Natural killer cell (primary cell): ENCODE data around the gene F12. TPM values are rescaled to one million over a fixed set of nuclear protein-coding genes. Genes with fewer than 3 reads are reported as not detected.
A peak's percentile ranks its signal among the peaks of the same experiment; 100 is the strongest.

Experiments
- ATAC-seq, 3 donors: fragments of 150-1000 bp in 2 of 3; fragments of 200-7000 bp in 1 of 3; cut with Tn5 transposase; 1 replicate in 1 of 3; 2 replicates in 2 of 3; pipeline ENCODE4 v1.10.0; 2021; ENCODE audit warnings: mild to moderate bottlenecking in 2 of 3, moderate library complexity in 2 of 3
- DNase-seq, 2 donors: peaks; one replicate each; pipeline versions ENCODE4 v3.0.0 to v3.0.0-alpha.2; 2013 to 2021; ENCODE audit warnings: mixed read lengths in 1 of 2
- H3K27ac ChIP-seq: one replicate; pipeline ENCODE4 v1.5.1; 2013; ENCODE audit warnings: mild to moderate bottlenecking, low read length
- H3K27me3 ChIP-seq: one replicate; pipeline ENCODE4 v1.6.1; 2013; ENCODE audit warnings: low read length; ENCODE audit not compliant: control insufficient read depth, insufficient read depth
- H3K36me3 ChIP-seq: one replicate; pipeline ENCODE4 v1.6.1; 2013; ENCODE audit warnings: low read length; ENCODE audit not compliant: control insufficient read depth, insufficient read depth
- H3K4me1 ChIP-seq: one replicate; pipeline ENCODE4 v1.6.1; 2013; ENCODE audit warnings: low read length; ENCODE audit not compliant: control insufficient read depth, insufficient read depth
- H3K4me3 ChIP-seq: one replicate; pipeline ENCODE4 v1.5.1; 2013; ENCODE audit warnings: low read length
- H3K9me3 ChIP-seq: one replicate; pipeline ENCODE4 v1.6.1; 2013; ENCODE audit warnings: low read length; ENCODE audit not compliant: control insufficient read depth, insufficient read depth
- H3K27ac Mint-ChIP-seq, 2 donors: one replicate each; pipeline ENCODE4 v1.8.0; 2022; ENCODE audit warnings: mild to moderate bottlenecking in 2 of 2, mixed read lengths in 2 of 2, moderate library complexity in 1 of 2
- H3K27me3 Mint-ChIP-seq, 2 donors: one replicate each; pipeline ENCODE4 v1.8.0; 2022; ENCODE audit warnings: low read depth in 2 of 2, mixed read lengths in 2 of 2
- H3K36me3 Mint-ChIP-seq: one replicate; pipeline ENCODE4 v1.8.0; 2022; ENCODE audit warnings: mixed read lengths
- H3K4me1 Mint-ChIP-seq, 2 donors: one replicate each; pipeline ENCODE4 v1.8.0; 2022; ENCODE audit warnings: mixed read lengths in 2 of 2
- H3K4me3 Mint-ChIP-seq: one replicate; pipeline ENCODE4 v1.8.0; 2022; ENCODE audit warnings: mild to moderate bottlenecking, moderate library complexity, mixed read lengths
- H3K9me3 Mint-ChIP-seq, 2 donors: one replicate each; pipeline ENCODE4 v1.8.0; 2022; ENCODE audit warnings: mixed read lengths in 2 of 2
- WGBS: methylation state at CpG from one replicate; pipeline ENCODE4 v1.1.7; 2013; ENCODE audit warnings: missing lambda C conversion rate; ENCODE audit not compliant: insufficient coverage; 5-methylcytosine and 5-hydroxymethylcytosine counted together
- intact Hi-C: fragments of 100-400 bp; cut with micrococcal nuclease; formaldehyde crosslinking; loops from one replicate; pipeline ENCODE4 v1.14.2; 2022
- total RNA-seq, 4 donors: library from RNA; stranded (reverse); fragments of 120-200 nt in 1 of 4; gene quantifications; one replicate each; pipeline versions ENCODE4 v1.2.3 to v1.2.4, GENCODE V29; 2013 to 2022
- TF ChIP-seq, protein P1 (sequence below): fragments of 200-600 bp; IDR thresholded peaks from one replicate; pipeline ENCODE4 v1.8.0; 2022; ENCODE audit warnings: antibody characterized with exemption

Gene F12
- total RNA-seq, 3 donors from 2014 or later (not counting 1 experiment from before 2014, with no cell fraction given): 0.66 to 1.7 (median 0.93) TPM

DNA sequence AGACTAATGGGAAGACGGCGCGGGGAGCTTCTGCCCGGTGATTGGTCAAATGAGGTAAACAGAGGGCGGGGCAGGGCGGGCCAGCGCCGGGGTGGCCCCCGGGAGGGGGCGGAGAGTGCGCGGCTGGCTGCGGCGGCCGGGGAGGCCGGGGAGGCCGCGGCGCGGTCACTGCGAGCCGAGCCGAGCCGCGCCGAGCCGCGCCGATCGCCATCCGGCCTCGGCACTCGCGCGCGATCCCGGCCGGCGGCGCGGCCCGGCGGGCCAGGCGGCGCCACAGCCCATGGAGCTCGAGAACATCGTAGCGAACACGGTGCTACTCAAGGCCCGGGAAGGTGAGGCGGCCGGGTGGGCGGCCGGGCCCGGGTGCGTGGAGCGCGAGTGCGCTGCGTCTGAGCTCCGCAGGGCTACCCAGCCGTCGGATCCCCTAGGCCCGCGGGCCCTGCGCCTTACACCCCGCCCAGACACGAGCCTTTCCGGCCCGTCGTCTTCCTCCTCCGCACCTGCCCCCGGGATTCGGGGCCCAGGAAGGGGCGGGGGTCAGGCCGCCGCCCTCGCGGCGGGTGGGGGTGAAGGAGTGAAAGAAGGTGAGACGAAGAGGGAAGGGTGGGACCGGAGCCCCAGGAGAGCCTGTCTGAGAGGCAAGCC lies 17.3 kb upstream of the F12 start, which contains the start of gene GRK6:
Gene GRK6 (plus strand): TSS at position 111 of the 645 bp plus-strand sequence. CDS start 170 bp downstream, at position 281.
- Mint-ChIP-seq H3K9me3 (no peaks in the 10 kb centered on the region), H3K27ac (peak within 1 kb of the TSS; percentile 94 to 99), H3K4me3 (peak within 1 kb of the TSS; percentile 98), H3K27me3 (no peaks in the 10 kb centered on the region), H3K36me3 (no peaks in the 10 kb centered on the region), H3K4me1 (peaks cover 61 to 71% of the 10 kb centered on the region in 2 donors)
- DNase-seq (peak in 1 of 2 donors; percentile 81), ATAC-seq (peak; percentile 2 to 4 (median 3))
- TF ChIP-seq, protein P1, sequence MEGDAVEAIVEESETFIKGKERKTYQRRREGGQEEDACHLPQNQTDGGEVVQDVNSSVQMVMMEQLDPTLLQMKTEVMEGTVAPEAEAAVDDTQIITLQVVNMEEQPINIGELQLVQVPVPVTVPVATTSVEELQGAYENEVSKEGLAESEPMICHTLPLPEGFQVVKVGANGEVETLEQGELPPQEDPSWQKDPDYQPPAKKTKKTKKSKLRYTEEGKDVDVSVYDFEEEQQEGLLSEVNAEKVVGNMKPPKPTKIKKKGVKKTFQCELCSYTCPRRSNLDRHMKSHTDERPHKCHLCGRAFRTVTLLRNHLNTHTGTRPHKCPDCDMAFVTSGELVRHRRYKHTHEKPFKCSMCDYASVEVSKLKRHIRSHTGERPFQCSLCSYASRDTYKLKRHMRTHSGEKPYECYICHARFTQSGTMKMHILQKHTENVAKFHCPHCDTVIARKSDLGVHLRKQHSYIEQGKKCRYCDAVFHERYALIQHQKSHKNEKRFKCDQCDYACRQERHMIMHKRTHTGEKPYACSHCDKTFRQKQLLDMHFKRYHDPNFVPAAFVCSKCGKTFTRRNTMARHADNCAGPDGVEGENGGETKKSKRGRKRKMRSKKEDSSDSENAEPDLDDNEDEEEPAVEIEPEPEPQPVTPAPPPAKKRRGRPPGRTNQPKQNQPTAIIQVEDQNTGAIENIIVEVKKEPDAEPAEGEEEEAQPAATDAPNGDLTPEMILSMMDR: no peak
- peak within 1 kb of the TSS; percentile 93 for H3K27ac ChIP-seq
- no peaks in the 10 kb centered on the region for H3K9me3 ChIP-seq
- intact Hi-C loops: loop anchor here (1.0 to 2.0 kb wide), 4 partner anchors 14 to 76 kb away; partner anchors contain the start of gene LMAN2
- peaks cover 20% of the 10 kb centered on the region for H3K36me3 ChIP-seq
- H3K4me3 ChIP-seq: peak within 1 kb of the TSS; percentile 71
- no peaks in the 10 kb centered on the region for H3K27me3 ChIP-seq
- peaks cover 59% of the 10 kb centered on the region for H3K4me1 ChIP-seq
- under 1% methylated on average over 82 of the region's 82 CpGs for WGBS

DNA sequence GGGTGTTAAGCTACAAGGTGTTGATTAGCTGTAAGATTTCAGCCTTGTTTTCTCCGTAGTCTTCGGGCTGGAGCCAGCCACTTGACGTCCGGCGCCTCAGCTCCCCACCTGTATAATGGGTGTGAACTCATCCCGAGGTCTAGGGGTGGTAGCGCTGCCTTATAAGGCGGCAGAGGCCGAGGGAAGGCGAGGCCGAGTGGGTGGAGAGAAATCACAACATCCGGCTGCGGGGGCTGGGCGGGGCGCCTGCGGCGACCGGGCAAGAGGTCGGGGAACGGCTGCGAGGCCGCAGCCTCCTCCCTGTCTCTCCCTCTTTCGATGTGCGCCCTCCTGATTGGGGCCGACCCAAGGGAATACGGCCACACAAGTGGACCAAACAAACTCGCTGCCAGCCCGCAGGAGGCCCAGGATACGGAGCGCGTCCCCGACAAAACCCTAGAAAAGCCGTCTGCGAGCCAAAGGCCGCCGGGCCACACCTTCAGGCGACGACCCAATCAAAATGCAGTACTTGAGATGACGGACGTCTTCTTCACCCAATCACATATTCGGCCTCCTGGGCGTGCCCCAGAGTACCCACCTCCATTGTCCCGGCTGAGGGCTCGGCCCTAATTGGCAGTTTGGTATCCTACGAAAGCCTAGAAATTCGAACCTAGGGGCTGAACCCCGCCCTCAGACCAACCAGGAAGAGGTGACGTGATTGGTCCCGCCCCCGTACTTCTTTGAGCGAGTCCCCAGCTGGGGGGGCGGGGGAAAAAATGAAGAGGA lies 16.6 kb upstream of the F12 start:
- intact Hi-C loops: loop anchor here (1.0 to 2.0 kb wide), 4 partner anchors 14 to 75 kb away; partner anchors contain the start of gene LMAN2
- H3K27me3 Mint-ChIP-seq: no peaks in the 10 kb centered on the region
- peak; percentile 98 to 100 for DNase-seq
- Histone ChIP-seq H3K4me1 (peaks cover 52% of the 10 kb centered on the region), H3K27me3 (no peaks in the 10 kb centered on the region), H3K36me3 (peaks cover 17% of the 10 kb centered on the region), H3K27ac (peak overlapping the region; percentile 92), H3K4me3 (peak overlapping the region; percentile 58), H3K9me3 (no peaks in the 10 kb centered on the region)
- H3K27ac Mint-ChIP-seq: peak overlapping the region; percentile 94 to 99
- peak; percentile 75 to 93 (median 80) for ATAC-seq
- peak overlapping the region; percentile 98 for H3K4me3 Mint-ChIP-seq
- peaks cover 54 to 64% of the 10 kb centered on the region in 2 donors for H3K4me1 Mint-ChIP-seq
- WGBS: under 1% methylated on average over 52 of the region's 52 CpGs
- H3K36me3 Mint-ChIP-seq: no peaks in the 10 kb centered on the region
- H3K9me3 Mint-ChIP-seq: no peaks in the 10 kb centered on the region
- TF ChIP-seq, protein P1: no peak

DNA sequence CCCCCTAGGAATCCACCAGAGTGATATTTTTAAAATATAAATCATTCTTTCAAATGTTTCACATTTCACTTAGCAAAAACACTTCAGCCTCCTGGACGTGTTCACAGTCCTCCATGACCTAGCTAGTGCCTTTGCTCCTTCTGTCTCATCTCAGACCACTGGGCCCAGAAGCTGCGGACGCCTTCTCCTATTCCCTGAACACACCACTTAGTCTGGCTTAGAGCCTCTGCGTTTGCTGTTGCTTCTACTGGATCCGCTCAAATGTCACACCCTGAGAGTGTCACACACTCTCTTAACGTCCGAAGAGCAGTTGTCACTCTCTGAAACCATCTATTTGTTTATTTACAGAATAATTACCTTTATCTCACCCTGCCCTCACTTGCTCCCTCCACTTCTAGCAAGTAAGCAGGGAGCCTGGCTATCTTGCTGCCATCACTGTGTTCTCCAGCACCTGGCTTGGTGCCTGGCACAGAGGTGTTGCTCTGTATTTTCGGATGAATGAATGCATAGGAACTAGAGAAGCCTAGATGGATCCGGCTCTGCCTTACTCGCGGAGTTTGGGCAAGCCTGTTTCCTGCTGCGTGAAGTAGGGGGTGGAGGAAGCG lies 15.9 kb upstream of the F12 start:
- peak overlapping the region; percentile 94 to 99 for H3K27ac Mint-ChIP-seq
- H3K9me3 Mint-ChIP-seq: no peaks in the 10 kb centered on the region

More for the DNA sequence above, 15.9 kb upstream of the F12 start:
- intact Hi-C loops: no loop called here
- Mint-ChIP-seq H3K27me3 (no peaks in the 10 kb centered on the region), H3K4me1 (peaks cover 47 to 58% of the 10 kb centered on the region in 2 donors), H3K36me3 (no peaks in the 10 kb centered on the region), H3K4me3 (peak overlapping the region; percentile 98)
- Histone ChIP-seq H3K4me1 (peaks cover 46% of the 10 kb centered on the region), H3K27me3 (no peaks in the 10 kb centered on the region), H3K4me3 (peak overlapping the region; percentile 58), H3K36me3 (peaks cover 10% of the 10 kb centered on the region), H3K9me3 (no peaks in the 10 kb centered on the region), H3K27ac (peak overlapping the region; percentile 92)
- ATAC-seq: peak in 2 of 3 donors; percentile 0 to 1
- 35% methylated on average over 13 of the region's 13 CpGs for WGBS
- DNase-seq: no peak
- TF ChIP-seq, protein P1: no peak
